CD14-positive monocyte (primary cell): ENCODE results near the gene ZCCHC10. TPM values are rescaled to one million over a fixed set of nuclear protein-coding genes. Genes with fewer than 3 reads are reported as not detected.

Experiments
- DNase-seq, 3 donors: peaks; one replicate each; pipeline ENCODE4 v3.0.0-alpha.2; 2011 to 2022
- H2AFZ ChIP-seq: 2 replicates; pipeline ENCODE4 v1.6.0; 2012; ENCODE audit warnings: mild to moderate bottlenecking, low read depth, low read length, inconsistent platforms; ENCODE audit not compliant: insufficient read depth, poor library complexity, severe bottlenecking
- H3K27ac ChIP-seq, 2 donors: 1 replicate in 1 of 2; 2 replicates in 1 of 2; pipeline ENCODE4 v1.5.1; 2012 to 2013; ENCODE audit warnings: low read length in 2 of 2, control low read depth in 1 of 2, inconsistent platforms in 1 of 2, low read depth in 1 of 2, mild to moderate bottlenecking in 1 of 2
- H3K27me3 ChIP-seq, 2 donors: one replicate each; pipeline versions ENCODE4 v1.6.0 to v1.6.1; 2011 to 2013; ENCODE audit warnings: low read length in 2 of 2; ENCODE audit not compliant: control insufficient read depth in 2 of 2, insufficient read depth in 2 of 2
- H3K36me3 ChIP-seq, 2 donors: replicated peaks in 1 of 2; 1 replicate in 1 of 2; 2 replicates in 1 of 2; pipeline versions ENCODE4 v1.5.1 to v1.6.1; 2012 to 2013; ENCODE audit warnings: low read length in 2 of 2, control low read depth in 1 of 2, inconsistent platforms in 1 of 2, mild to moderate bottlenecking in 1 of 2; ENCODE audit not compliant: insufficient read depth in 2 of 2, control insufficient read depth in 1 of 2
- H3K4me1 ChIP-seq, 2 donors: 1 replicate in 1 of 2; 2 replicates in 1 of 2; pipeline versions ENCODE4 v1.5.1 to v1.6.1; 2012 to 2013; ENCODE audit warnings: low read length in 2 of 2, control low read depth in 1 of 2, inconsistent platforms in 1 of 2, mild to moderate bottlenecking in 1 of 2, moderate library complexity in 1 of 2; ENCODE audit not compliant: insufficient read depth in 2 of 2, control insufficient read depth in 1 of 2
- H3K4me2 ChIP-seq: replicated peaks from 2 replicates; pipeline ENCODE3; 2012; ENCODE audit warnings: low read length, moderate library complexity, mild to moderate bottlenecking; ENCODE audit not compliant: poor library complexity, severe bottlenecking; ENCODE audit errors: extremely low read depth
- H3K4me3 ChIP-seq, 3 experiments: fragments of 200-600 bp in 1 of 3; sonication (generic) in 1 of 3; replicated peaks in 1 of 3; 1 replicate in 2 of 3; 2 replicates in 1 of 3; pipeline ENCODE4 v1.5.1; 2011 to 2013; ENCODE audit warnings: low read length in 3 of 3, mild to moderate bottlenecking in 3 of 3, control low read depth in 2 of 3, low read depth in 2 of 3, inconsistent platforms in 1 of 3, moderate library complexity in 1 of 3
- H3K79me2 ChIP-seq: 2 replicates; pipeline ENCODE4 v1.6.0; 2012; ENCODE audit warnings: mild to moderate bottlenecking, control low read depth, inconsistent platforms, low read length, moderate library complexity; ENCODE audit not compliant: insufficient read depth
- H3K9ac ChIP-seq: 2 replicates; pipeline ENCODE4 v1.6.0; 2017; ENCODE audit warnings: low read length, mild to moderate bottlenecking; ENCODE audit not compliant: insufficient read depth, poor library complexity, severe bottlenecking
- H3K9me3 ChIP-seq, 2 donors: replicated peaks in 1 of 2; 1 replicate in 1 of 2; 2 replicates in 1 of 2; pipeline versions ENCODE4 v1.5.1 to v1.6.1; 2012 to 2013; ENCODE audit warnings: low read length in 2 of 2, control low read depth in 1 of 2; ENCODE audit not compliant: control insufficient read depth in 1 of 2, insufficient read depth in 1 of 2
- H4K20me1 ChIP-seq: 2 replicates; pipeline ENCODE4 v1.6.0; 2012; ENCODE audit warnings: mild to moderate bottlenecking, low read length, control low read depth, moderate library complexity; ENCODE audit not compliant: insufficient read depth
- H3K27ac Mint-ChIP-seq, 7 donors: one replicate each; pipeline ENCODE4 v1.8.0; 2020; ENCODE audit warnings: mild to moderate bottlenecking in 7 of 7, mixed read lengths in 7 of 7, moderate library complexity in 6 of 7, inconsistent platforms in 2 of 7
- H3K27me3 Mint-ChIP-seq, 3 donors: one replicate each; pipeline ENCODE4 v1.8.0; 2021 to 2022; ENCODE audit warnings: low read depth in 3 of 3, mild to moderate bottlenecking in 3 of 3, mixed read lengths in 3 of 3, moderate library complexity in 3 of 3, inconsistent platforms in 1 of 3
- H3K36me3 Mint-ChIP-seq, 2 donors: one replicate each; pipeline ENCODE4 v1.8.0; 2020; ENCODE audit warnings: mixed read lengths in 2 of 2, inconsistent platforms in 1 of 2, mild to moderate bottlenecking in 1 of 2
- H3K4me1 Mint-ChIP-seq: one replicate; pipeline ENCODE4 v1.8.0; 2020; ENCODE audit warnings: mild to moderate bottlenecking, mixed read lengths
- H3K4me3 Mint-ChIP-seq, 2 donors: one replicate each; pipeline ENCODE4 v1.8.0; 2020; ENCODE audit warnings: mild to moderate bottlenecking in 2 of 2, mixed read lengths in 2 of 2, moderate library complexity in 1 of 2
- H3K9me3 Mint-ChIP-seq, 7 donors: one replicate each; pipeline ENCODE4 v1.8.0; 2020 to 2022; ENCODE audit warnings: mixed read lengths in 7 of 7, mild to moderate bottlenecking in 6 of 7, moderate library complexity in 6 of 7, inconsistent platforms in 2 of 7
- WGBS: methylation state at CpG from one replicate; pipeline ENCODE4 v1.1.5; 2013; ENCODE audit warnings: missing lambda C conversion rate; ENCODE audit not compliant: insufficient coverage; 5-methylcytosine and 5-hydroxymethylcytosine counted together
- intact Hi-C, 2 donors: fragments of 100-400 bp; cut with micrococcal nuclease; formaldehyde crosslinking; loops; one replicate each; pipeline versions ENCODE4 v1.15.0 to v1.15.1; 2023
- polyA plus RNA-seq, 3 donors: library from polyadenylated mRNA; depleted of rRNA in 1 of 3; unstranded in 2 of 3; stranded (reverse) in 1 of 3; fragments of 300-500 nt in 2 of 3; fragments of >200 nt in 1 of 3; fragmentation: Illumina TruSeq in 2 of 3; gene quantifications; 1 replicate in 2 of 3; 2 replicates in 1 of 3; pipeline ENCODE4 v1.2.3, GENCODE V29; 2012 to 2021
- TF ChIP-seq, protein P1 (sequence below): fragments of 200-600 bp; IDR thresholded peaks from one replicate; pipeline ENCODE4 v1.8.0; 2022; ENCODE audit warnings: antibody characterized with exemption, mild to moderate bottlenecking

ZCCHC10 gene
- polyA plus RNA-seq, 3 donors: 10.7 to 52.7 (median 45.3) TPM

DNA sequence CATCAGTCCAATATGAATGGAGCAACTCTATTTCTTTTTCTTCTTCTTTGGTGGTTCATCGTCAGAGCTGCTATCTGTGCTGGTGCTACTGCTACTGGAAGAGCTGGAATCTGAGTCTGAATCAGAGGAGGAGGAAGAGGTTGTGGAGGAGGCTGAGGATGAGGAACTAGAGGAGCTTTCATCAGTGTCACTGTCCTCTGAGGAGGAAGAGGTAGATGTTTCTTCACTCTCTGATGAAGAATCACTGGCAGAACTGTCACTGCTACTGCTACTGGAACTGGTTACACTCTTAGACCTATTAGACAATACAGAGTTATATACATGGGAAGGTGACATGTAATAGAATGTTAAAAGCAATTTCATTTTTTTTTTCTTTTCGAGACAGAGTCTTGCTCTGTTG lies 27.8 kb downstream of the ZCCHC10 start:
- H3K4me1 Mint-ChIP-seq: peaks cover 8% of the 10 kb centered on the region
- H3K27me3 Mint-ChIP-seq: peaks cover 0 to 1% (median 0%) of the 10 kb centered on the region in 3 donors
- no peaks in the 10 kb centered on the region for H4K20me1 ChIP-seq
- no peak overlapping the region for H3K4me3 ChIP-seq
- peaks cover 19 to 46% of the 10 kb centered on the region in 2 donors for H3K36me3 ChIP-seq
- H3K9me3 Mint-ChIP-seq: no peaks in the 10 kb centered on the region
- no peaks in the 10 kb centered on the region for H3K27me3 ChIP-seq
- no peak overlapping the region for H3K9ac ChIP-seq
- no peak overlapping the region for H3K27ac ChIP-seq
- H3K79me2 ChIP-seq: no peaks in the 10 kb centered on the region
- peak; percentile 9 to 13 (median 10) for DNase-seq
- no peaks in the 10 kb centered on the region for H3K4me1 ChIP-seq
- no peak overlapping the region for H3K4me2 ChIP-seq
- H3K27ac Mint-ChIP-seq: peak overlapping the region; percentile 1 to 82 (median 71)
- WGBS: 60% methylated on average over 1 of the region's 2 CpGs
- peaks cover 31 to 48% of the 10 kb centered on the region in 2 donors for H3K36me3 Mint-ChIP-seq
- intact Hi-C loops: no loop called here
- TF ChIP-seq, protein P1, sequence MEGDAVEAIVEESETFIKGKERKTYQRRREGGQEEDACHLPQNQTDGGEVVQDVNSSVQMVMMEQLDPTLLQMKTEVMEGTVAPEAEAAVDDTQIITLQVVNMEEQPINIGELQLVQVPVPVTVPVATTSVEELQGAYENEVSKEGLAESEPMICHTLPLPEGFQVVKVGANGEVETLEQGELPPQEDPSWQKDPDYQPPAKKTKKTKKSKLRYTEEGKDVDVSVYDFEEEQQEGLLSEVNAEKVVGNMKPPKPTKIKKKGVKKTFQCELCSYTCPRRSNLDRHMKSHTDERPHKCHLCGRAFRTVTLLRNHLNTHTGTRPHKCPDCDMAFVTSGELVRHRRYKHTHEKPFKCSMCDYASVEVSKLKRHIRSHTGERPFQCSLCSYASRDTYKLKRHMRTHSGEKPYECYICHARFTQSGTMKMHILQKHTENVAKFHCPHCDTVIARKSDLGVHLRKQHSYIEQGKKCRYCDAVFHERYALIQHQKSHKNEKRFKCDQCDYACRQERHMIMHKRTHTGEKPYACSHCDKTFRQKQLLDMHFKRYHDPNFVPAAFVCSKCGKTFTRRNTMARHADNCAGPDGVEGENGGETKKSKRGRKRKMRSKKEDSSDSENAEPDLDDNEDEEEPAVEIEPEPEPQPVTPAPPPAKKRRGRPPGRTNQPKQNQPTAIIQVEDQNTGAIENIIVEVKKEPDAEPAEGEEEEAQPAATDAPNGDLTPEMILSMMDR: no peak
- no peak overlapping the region for H2AFZ ChIP-seq
- H3K4me3 Mint-ChIP-seq: no peak overlapping the region
- no peaks in the 10 kb centered on the region for H3K9me3 ChIP-seq

DNA sequence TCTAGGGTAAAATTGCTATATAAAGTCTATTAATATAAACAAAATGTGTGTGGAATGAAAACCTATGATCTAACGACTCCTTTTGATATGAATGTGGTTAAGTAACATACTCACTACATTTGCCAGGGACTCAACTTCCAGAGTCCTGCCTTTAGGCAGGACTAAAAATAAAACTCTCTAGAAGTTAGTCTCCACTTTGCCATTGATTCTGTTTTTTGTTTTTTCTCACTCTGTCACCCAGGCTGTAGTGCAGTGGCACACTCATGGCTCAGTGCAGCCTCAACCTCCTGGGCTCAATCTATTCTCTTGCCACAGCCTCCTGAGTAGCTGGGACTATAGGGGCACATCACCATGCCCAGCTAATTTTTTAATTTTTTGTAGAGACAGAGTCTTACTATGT lies 30.0 kb downstream of the ZCCHC10 start:
- no peaks in the 10 kb centered on the region for H3K4me1 ChIP-seq
- peaks cover 0 to 1% (median 0%) of the 10 kb centered on the region in 3 donors for H3K27me3 Mint-ChIP-seq
- no peak for DNase-seq
- peaks cover 8% of the 10 kb centered on the region for H3K4me1 Mint-ChIP-seq
- H3K36me3 ChIP-seq: peaks cover 11 to 36% of the 10 kb centered on the region in 2 donors
- no peak overlapping the region for H3K4me3 ChIP-seq
- no peak overlapping the region for H2AFZ ChIP-seq
- H4K20me1 ChIP-seq: no peaks in the 10 kb centered on the region
- H3K9ac ChIP-seq: no peak overlapping the region
- peak overlapping the region in 2 of 7 donors; percentile 21 to 58 for H3K27ac Mint-ChIP-seq
- H3K79me2 ChIP-seq: no peaks in the 10 kb centered on the region
- no CpG with 5 or more reads among the region's 1 CpG for WGBS
- H3K36me3 Mint-ChIP-seq: peaks cover 19 to 30% of the 10 kb centered on the region in 2 donors
- H3K9me3 Mint-ChIP-seq: no peaks in the 10 kb centered on the region
- no peaks in the 10 kb centered on the region for H3K27me3 ChIP-seq
- H3K4me3 Mint-ChIP-seq: no peak overlapping the region
- no peak overlapping the region for H3K27ac ChIP-seq
- no peak overlapping the region for H3K4me2 ChIP-seq
- intact Hi-C loops: no loop called here
- TF ChIP-seq, protein P1: no peak
- H3K9me3 ChIP-seq: no peaks in the 10 kb centered on the region
